A549 (cell line): ENCODE data around the gene ITPR3.

Source experiments
- EHMT2 ChIP-seq: fragments of 200-600 bp; sonication (generic); IDR thresholded peaks from 2 replicates; pipeline ENCODE4 v1.6.1; 2016; ENCODE audit warnings: antibody characterized with exemption, low read depth, mild to moderate bottlenecking, moderate library complexity
- EP300 ChIP-seq, 2 experiments: fragments of >200 bp; sonication (Bioruptor Twin); formaldehyde crosslinking; IDR thresholded peaks; 2 replicates in 1 of 2; 3 replicates in 1 of 2; pipeline ENCODE4 v1.6.1; 2016 to 2017
- ESRRA ChIP-seq: fragments of 150-350 bp; IDR thresholded peaks from 2 replicates; pipeline ENCODE4 v1.6.1; 2014; ENCODE audit warnings: mild to moderate bottlenecking, low read length, borderline replicate concordance
- JUN ChIP-seq, 2 experiments: fragments of >200 bp; sonication (Bioruptor Twin); formaldehyde crosslinking; IDR thresholded peaks; 2 replicates in 1 of 2; 3 replicates in 1 of 2; pipeline ENCODE4 v1.6.1; 2016 to 2017
- MAFK ChIP-seq: fragments of 450-650 bp; IDR thresholded peaks from 2 replicates; pipeline ENCODE4 v1.6.1; 2014; ENCODE audit not compliant: partially characterized antibody
- MAZ ChIP-seq: fragments of 150-350 bp; IDR thresholded peaks from 2 replicates; pipeline ENCODE4 v1.6.1; 2014; ENCODE audit warnings: antibody characterized with exemption, low read depth, low read length, borderline replicate concordance
- MYC ChIP-seq: IDR thresholded peaks from 2 replicates; pipeline ENCODE4 v1.6.1; 2012; ENCODE audit warnings: mild to moderate bottlenecking, inconsistent platforms, low read length, improper control_type of control experiment, borderline replicate concordance
- PHF8 ChIP-seq: fragments of 200-600 bp; sonication (generic); IDR thresholded peaks from 2 replicates; pipeline ENCODE4 v1.6.1; 2016; ENCODE audit warnings: low read depth, mild to moderate bottlenecking, antibody characterized with exemption, moderate library complexity, borderline replicate concordance
- POLR2A ChIP-seq: IDR thresholded peaks from 2 replicates; pipeline ENCODE4 v1.6.1; 2012; ENCODE audit warnings: mild to moderate bottlenecking, low read length
- RAD21 ChIP-seq, 2 experiments: fragments of >200 bp in 1 of 2; sonication (Bioruptor Twin) in 1 of 2; formaldehyde crosslinking in 1 of 2; IDR thresholded peaks in 1 of 2; conservative IDR thresholded peaks in 1 of 2; 2 replicates in 1 of 2; 3 replicates in 1 of 2; pipeline ENCODE4 v1.6.1; 2012 to 2018; ENCODE audit warnings: inconsistent platforms in 1 of 2
- TF ChIP-seq, protein P1 (sequence below): fragments of >200 bp; sonication (Bioruptor Twin); formaldehyde crosslinking; IDR thresholded peaks from 3 replicates; pipeline ENCODE4 v1.5.1; 2016

DNA sequence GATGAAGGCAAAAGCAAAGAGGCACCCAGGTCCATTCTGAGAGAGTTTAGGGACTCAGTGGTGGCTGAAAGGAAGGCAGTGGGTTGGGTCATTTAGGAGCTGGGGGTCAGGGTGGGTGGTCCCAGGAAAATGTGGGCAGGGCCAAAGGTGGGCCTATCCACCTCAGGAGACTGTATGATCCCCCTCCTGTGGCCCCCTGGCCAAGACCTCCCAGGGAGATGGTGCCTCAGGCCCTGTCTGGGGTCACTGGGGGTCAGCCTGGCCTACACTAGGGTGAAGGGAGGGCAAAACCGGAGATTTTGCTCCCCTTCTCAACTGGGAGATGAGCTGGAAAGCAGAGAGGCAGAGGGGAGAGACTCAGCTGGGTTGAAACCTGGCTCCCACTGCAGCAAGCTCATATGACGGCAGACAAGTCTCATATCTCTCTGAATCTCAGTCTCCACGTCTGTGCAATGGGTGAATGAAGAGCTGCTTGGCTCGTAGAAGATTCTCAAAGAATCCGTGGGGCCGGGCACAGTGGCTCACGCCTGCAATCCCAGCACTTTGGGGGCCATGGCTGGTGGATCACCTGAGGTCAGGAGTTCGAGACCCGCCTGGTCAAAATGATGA is 29.6 kb upstream of the ITPR3 start:
- TF ChIP-seq MAFK, result no peak
- no peak for TF ChIP-seq POLR2A
- no peak for TF ChIP-seq RAD21 (conservative IDR thresholded peaks at IDR 0.05 in 1 of 2, IDR thresholded peaks at IDR 0.05 in 1 of 2)
- TF ChIP-seq, protein P1, sequence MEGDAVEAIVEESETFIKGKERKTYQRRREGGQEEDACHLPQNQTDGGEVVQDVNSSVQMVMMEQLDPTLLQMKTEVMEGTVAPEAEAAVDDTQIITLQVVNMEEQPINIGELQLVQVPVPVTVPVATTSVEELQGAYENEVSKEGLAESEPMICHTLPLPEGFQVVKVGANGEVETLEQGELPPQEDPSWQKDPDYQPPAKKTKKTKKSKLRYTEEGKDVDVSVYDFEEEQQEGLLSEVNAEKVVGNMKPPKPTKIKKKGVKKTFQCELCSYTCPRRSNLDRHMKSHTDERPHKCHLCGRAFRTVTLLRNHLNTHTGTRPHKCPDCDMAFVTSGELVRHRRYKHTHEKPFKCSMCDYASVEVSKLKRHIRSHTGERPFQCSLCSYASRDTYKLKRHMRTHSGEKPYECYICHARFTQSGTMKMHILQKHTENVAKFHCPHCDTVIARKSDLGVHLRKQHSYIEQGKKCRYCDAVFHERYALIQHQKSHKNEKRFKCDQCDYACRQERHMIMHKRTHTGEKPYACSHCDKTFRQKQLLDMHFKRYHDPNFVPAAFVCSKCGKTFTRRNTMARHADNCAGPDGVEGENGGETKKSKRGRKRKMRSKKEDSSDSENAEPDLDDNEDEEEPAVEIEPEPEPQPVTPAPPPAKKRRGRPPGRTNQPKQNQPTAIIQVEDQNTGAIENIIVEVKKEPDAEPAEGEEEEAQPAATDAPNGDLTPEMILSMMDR, result no peak
- no peak for TF ChIP-seq MAZ
- no peak for TF ChIP-seq EP300 (IDR thresholded peaks at IDR 0.05)
- TF ChIP-seq PHF8, result no peak
- TF ChIP-seq EHMT2, result no peak
- no peak for TF ChIP-seq MYC
- TF ChIP-seq JUN (IDR thresholded peaks at IDR 0.05), result no peak
- TF ChIP-seq ESRRA, result no peak
